Mesendoderm (in vitro differentiated cells): ENCODE results near the gene CD44.

Source experiments
- DNase-seq: peaks from one replicate; pipeline ENCODE4 v3.0.0; 2013
- H2AK5ac ChIP-seq: 2 replicates; pipeline ENCODE4 v1.6.1; 2013; ENCODE audit warnings: low read length, inconsistent platforms
- H2BK120ac ChIP-seq: 2 replicates; pipeline ENCODE4 v1.6.1; 2013; ENCODE audit warnings: low read depth, mild to moderate bottlenecking, low read length, moderate library complexity, mixed read lengths
- H2BK15ac ChIP-seq: replicated peaks from 2 replicates; pipeline ENCODE4 v1.6.1; 2013; ENCODE audit warnings: low read depth, mild to moderate bottlenecking, moderate library complexity
- H2BK5ac ChIP-seq: 2 replicates; pipeline ENCODE4 v1.6.1; 2013; ENCODE audit warnings: low read length, inconsistent platforms
- H3K18ac ChIP-seq: 2 replicates; pipeline ENCODE4 v1.6.1; 2013; ENCODE audit warnings: mild to moderate bottlenecking, low read length, mixed read lengths
- H3K23ac ChIP-seq: one replicate; pipeline ENCODE4 v1.6.1; 2013; ENCODE audit warnings: low read length
- H3K27ac ChIP-seq: 2 replicates; pipeline ENCODE4 v1.5.1; 2013; ENCODE audit warnings: low read depth, mild to moderate bottlenecking, inconsistent platforms, low read length, moderate library complexity
- H3K27me3 ChIP-seq: 2 replicates; pipeline ENCODE4 v1.6.1; 2013; ENCODE audit warnings: low read length, control low read depth, mild to moderate bottlenecking, inconsistent platforms; ENCODE audit not compliant: insufficient read depth, poor library complexity
- H3K36me3 ChIP-seq: 2 replicates; pipeline ENCODE4 v1.6.1; 2013; ENCODE audit warnings: low read length, inconsistent platforms; ENCODE audit not compliant: control insufficient read depth, insufficient read depth
- H3K4ac ChIP-seq: one replicate; pipeline ENCODE4 v1.6.1; 2013; ENCODE audit warnings: low read depth, mild to moderate bottlenecking, low read length, moderate library complexity
- H3K4me1 ChIP-seq: 2 replicates; pipeline ENCODE4 v1.6.1; 2013; ENCODE audit warnings: low read depth, low read length, inconsistent platforms; ENCODE audit not compliant: control insufficient read depth
- H3K4me2 ChIP-seq: 2 replicates; pipeline ENCODE4 v1.6.1; 2013; ENCODE audit warnings: low read length
- H3K4me3 ChIP-seq: 2 replicates; pipeline ENCODE4 v1.5.1; 2013; ENCODE audit warnings: mild to moderate bottlenecking, low read length
- H3K56ac ChIP-seq: one replicate; pipeline ENCODE4 v1.6.1; 2013; ENCODE audit warnings: low read length
- H3K79me1 ChIP-seq: 2 replicates; pipeline ENCODE4 v1.6.1; 2013; ENCODE audit warnings: low read length, inconsistent platforms
- H3K79me2 ChIP-seq: 2 replicates; pipeline ENCODE4 v1.6.1; 2013; ENCODE audit warnings: mild to moderate bottlenecking, low read length; ENCODE audit not compliant: control insufficient read depth, insufficient read depth
- H3K9ac ChIP-seq: 2 replicates; pipeline ENCODE4 v1.6.1; 2013; ENCODE audit warnings: low read length, inconsistent platforms
- H4K5ac ChIP-seq: one replicate; pipeline ENCODE4 v1.6.1; 2013; ENCODE audit warnings: low read length
- H4K8ac ChIP-seq: one replicate; pipeline ENCODE4 v1.6.1; 2013; ENCODE audit warnings: low read depth, mild to moderate bottlenecking, control low read depth, low read length, moderate library complexity
- WGBS: extraction: QIAGEN DNeasy Blood & Tissue Kit; methylation state at CpG from one replicate; pipeline ENCODE4 v1.1.7; 2013; ENCODE audit warnings: low lambda C conversion rate, missing lambda C conversion rate; ENCODE audit not compliant: insufficient coverage; ENCODE audit errors: extremely low coverage; 5-methylcytosine and 5-hydroxymethylcytosine counted together

Gene CD44

GRCh38 chr11:35163209-35163608, 24.2 kb downstream of the CD44 start:
- Histone ChIP-seq H3K4me1 (peaks cover 36% of the 10 kb centered on the region), H3K27me3 (no peaks in the 10 kb centered on the region), H3K36me3 (no peaks in the 10 kb centered on the region), H4K5ac (no peak overlapping the region), H3K27ac (no peak overlapping the region), H3K4me3 (no peak overlapping the region), H2BK15ac (no peak overlapping the region), H2BK5ac (no peak overlapping the region), H3K79me1 (no peaks in the 10 kb centered on the region), H4K8ac (no peak overlapping the region), H2AK5ac (no peak overlapping the region), H3K9ac (no peak overlapping the region), H3K4me2 (no peak overlapping the region), H3K79me2 (no peaks in the 10 kb centered on the region), H3K56ac (no peak overlapping the region), H3K23ac (no peak overlapping the region), H3K4ac (no peak overlapping the region), H3K18ac (no peak overlapping the region), H2BK120ac (no peak overlapping the region)
- DNase-seq = no peak
- no CpG with 5 or more reads among the region's 2 CpGs for WGBS

- no peak overlapping the region for H2BK15ac ChIP-seq
- no peaks in the 10 kb centered on the region for H3K79me1 ChIP-seq
- no peak overlapping the region for H2BK120ac ChIP-seq
- no peak overlapping the region for H3K18ac ChIP-seq
- H2BK5ac ChIP-seq = no peak overlapping the region
- no peaks in the 10 kb centered on the region for H3K36me3 ChIP-seq
- no peak overlapping the region for H3K4ac ChIP-seq
- no peak overlapping the region for H3K27ac ChIP-seq
- no peaks in the 10 kb centered on the region for H3K27me3 ChIP-seq
- no peaks in the 10 kb centered on the region for H3K79me2 ChIP-seq
- no peak overlapping the region for H4K8ac ChIP-seq
- H2AK5ac ChIP-seq = no peak overlapping the region
- H4K5ac ChIP-seq = no peak overlapping the region
- DNase-seq = peak; percentile 72
- H3K4me2 ChIP-seq = no peak overlapping the region
- no peak overlapping the region for H3K23ac ChIP-seq
- H3K4me3 ChIP-seq = no peak overlapping the region
- no peak overlapping the region for H3K56ac ChIP-seq
- WGBS = no CpG with 5 or more reads among the region's 3 CpGs
- H3K4me1 ChIP-seq = peaks cover 31% of the 10 kb centered on the region
- no peak overlapping the region for H3K9ac ChIP-seq
These were observed 24.9 kb downstream of the CD44 start for GRCh38 chr11:35163702-35164496.

DNA sequence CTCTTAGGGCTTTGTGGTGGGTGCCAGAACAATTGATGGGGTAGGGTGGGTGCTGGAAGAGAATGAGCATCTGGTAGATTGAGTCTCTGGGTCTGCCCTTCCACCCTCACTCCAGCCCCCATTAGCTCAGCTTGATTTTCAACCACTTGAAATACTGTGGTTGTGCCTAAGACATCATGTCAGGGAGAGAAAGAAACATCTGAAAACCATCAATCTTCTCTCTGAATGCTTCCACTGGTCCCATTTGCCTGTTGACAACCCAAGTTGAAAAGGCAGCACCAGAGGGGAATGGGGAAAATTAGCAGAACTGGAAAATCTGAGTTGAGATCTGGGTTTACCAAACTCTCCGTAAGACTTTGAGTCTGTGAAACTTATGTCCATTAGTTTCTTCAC, 26.1 kb downstream of the CD44 start:
- Histone ChIP-seq H3K27ac (no peak overlapping the region), H3K79me1 (no peaks in the 10 kb centered on the region)
- WGBS = no CpG with 5 or more reads among the region's 1 CpG

GRCh38 chr11:35165423-35166368, 26.7 kb downstream of the CD44 start:
- Histone ChIP-seq H2BK5ac (no peak overlapping the region), H3K79me1 (no peaks in the 10 kb centered on the region), H3K36me3 (no peaks in the 10 kb centered on the region), H3K27ac (no peak overlapping the region), H2BK15ac (no peak overlapping the region), H3K23ac (no peak overlapping the region), H3K4me2 (no peak overlapping the region), H3K4me1 (peaks cover 17% of the 10 kb centered on the region), H3K56ac (no peak overlapping the region), H2AK5ac (no peak overlapping the region), H3K4me3 (no peak overlapping the region), H4K5ac (no peak overlapping the region), H3K4ac (no peak overlapping the region), H3K79me2 (no peaks in the 10 kb centered on the region), H3K9ac (no peak overlapping the region), H2BK120ac (no peak overlapping the region), H4K8ac (no peak overlapping the region), H3K27me3 (no peaks in the 10 kb centered on the region), H3K18ac (no peak overlapping the region)
- no peak for DNase-seq
- no CpG with 5 or more reads among the region's 8 CpGs for WGBS

More for the DNA sequence above, 26.1 kb downstream of the CD44 start:
- H3K36me3 ChIP-seq = no peaks in the 10 kb centered on the region
- DNase-seq = no peak
- H2BK120ac ChIP-seq = no peak overlapping the region
- no peak overlapping the region for H3K4ac ChIP-seq
- no peak overlapping the region for H3K18ac ChIP-seq
- no peak overlapping the region for H2BK5ac ChIP-seq
- H2BK15ac ChIP-seq = no peak overlapping the region
- no peak overlapping the region for H4K8ac ChIP-seq
- H3K56ac ChIP-seq = no peak overlapping the region
- H4K5ac ChIP-seq = no peak overlapping the region
- H3K27me3 ChIP-seq = no peaks in the 10 kb centered on the region
- no peak overlapping the region for H3K9ac ChIP-seq
- H3K79me2 ChIP-seq = no peaks in the 10 kb centered on the region
- no peak overlapping the region for H3K4me2 ChIP-seq
- no peak overlapping the region for H2AK5ac ChIP-seq
- H3K4me3 ChIP-seq = no peak overlapping the region
- no peak overlapping the region for H3K23ac ChIP-seq
- peaks cover 21% of the 10 kb centered on the region for H3K4me1 ChIP-seq

DNA sequence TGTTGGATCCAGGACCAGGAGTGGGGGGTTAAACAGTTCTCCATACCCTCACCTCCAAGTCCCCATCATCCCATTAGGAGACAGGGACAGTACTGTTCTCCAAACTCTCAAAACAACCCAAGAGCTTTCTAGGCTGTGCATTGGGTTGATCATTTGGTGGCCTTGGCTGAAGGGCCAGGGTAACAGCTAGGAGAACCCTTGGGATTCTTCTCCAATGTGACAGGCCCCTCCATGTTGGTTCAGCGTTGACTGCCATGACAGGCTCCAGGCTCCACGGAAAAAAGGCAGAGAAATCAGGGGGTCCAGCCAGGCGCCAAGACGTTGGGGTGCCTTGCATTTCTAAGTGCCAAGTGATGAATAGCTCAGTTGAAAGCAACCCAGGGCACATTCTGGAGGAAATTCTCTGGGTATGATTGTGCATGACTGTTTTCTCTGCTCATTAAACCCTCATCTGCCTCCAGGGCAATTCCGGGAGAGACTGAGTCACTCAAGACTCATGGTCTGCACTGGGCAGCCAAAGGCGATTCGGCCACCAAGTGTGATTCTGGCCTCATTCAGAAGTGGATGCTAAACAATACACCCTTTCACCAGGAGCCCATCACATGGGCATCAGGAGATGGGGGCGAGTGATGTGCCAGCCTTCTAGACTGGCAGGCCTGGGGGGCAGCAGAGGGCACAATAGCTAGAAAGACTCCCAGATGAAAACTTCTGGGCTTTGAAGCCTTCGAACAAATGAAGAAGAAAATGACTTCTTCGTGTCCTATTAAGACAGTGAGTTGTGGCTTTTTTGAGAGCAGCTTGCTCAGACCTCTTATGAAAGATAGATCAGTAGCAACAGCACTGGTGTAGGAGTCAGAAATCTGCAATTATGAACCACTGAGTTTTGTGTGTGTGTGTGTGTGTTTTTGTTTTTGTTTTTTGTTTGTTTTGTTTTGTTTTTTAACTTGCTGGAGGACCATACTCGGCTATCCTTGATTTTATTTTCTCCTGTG, 27.7 kb downstream of the CD44 start:
- no peak overlapping the region for H2AK5ac ChIP-seq
- H3K4me2 ChIP-seq = no peak overlapping the region
- H3K79me1 ChIP-seq = no peaks in the 10 kb centered on the region
- no peak overlapping the region for H2BK5ac ChIP-seq
- no CpG with 5 or more reads among the region's 11 CpGs for WGBS
- no peaks in the 10 kb centered on the region for H3K79me2 ChIP-seq
- no peak overlapping the region for H3K9ac ChIP-seq
- no peak overlapping the region for H3K27ac ChIP-seq
- no peaks in the 10 kb centered on the region for H3K36me3 ChIP-seq
- no peak overlapping the region for H4K5ac ChIP-seq
- peaks cover 16% of the 10 kb centered on the region for H3K4me1 ChIP-seq
- H3K27me3 ChIP-seq = no peaks in the 10 kb centered on the region
- no peak for DNase-seq
- H2BK120ac ChIP-seq = no peak overlapping the region
- H3K4ac ChIP-seq = no peak overlapping the region
- H3K18ac ChIP-seq = no peak overlapping the region
- no peak overlapping the region for H4K8ac ChIP-seq
- no peak overlapping the region for H2BK15ac ChIP-seq
- no peak overlapping the region for H3K23ac ChIP-seq
- no peak overlapping the region for H3K56ac ChIP-seq
- H3K4me3 ChIP-seq = no peak overlapping the region
